Stomach (tissue), 4 donors: ENCODE data around the gene C16orf96.

Source experiments
- EP300 ChIP-seq: sonication (generic); formaldehyde crosslinking; IDR thresholded peaks from one replicate; pipeline ENCODE4 v1.6.1; 2017; ENCODE audit warnings: antibody characterized with exemption
- POLR2A ChIP-seq, 4 donors: fragments of 450-650 bp; IDR thresholded peaks; one replicate each; pipeline ENCODE4 v1.6.1; 2016; ENCODE audit warnings: antibody characterized with exemption in 4 of 4, control low read depth in 2 of 4, mild to moderate bottlenecking in 1 of 4, moderate library complexity in 1 of 4

- no peak for TF ChIP-seq POLR2A (IDR thresholded peaks at IDR 0.05)
- no peak for TF ChIP-seq EP300
Measured at GRCh38 chr16:4510131-4510530, 46.0 kb upstream of the C16orf96 start.
